HUDEP-2 (cell line): ENCODE results near the gene KIAA0232.

ENCODE experiments used
- DNase-seq, 76 experiments: peaks; one replicate each; lab custom pipeline; 2025; ENCODE audit not compliant: unreplicated experiment in 76 of 76; lab: John Stamatoyannopoulos, UW

The KIAA0232 gene

GRCh38 chr4:6929812-6930464, 147.4 kb downstream of the KIAA0232 start:
- DNase-seq, result no peak

- DNase-seq, result no peak
These were observed 149.9 kb downstream of the KIAA0232 start for GRCh38 chr4:6932475-6932874.

GRCh38 chr4:6932918-6933317, 150.4 kb downstream of the KIAA0232 start:
- DNase-seq, result no peak
